CD4-positive, alpha-beta memory T cell (primary cell): Measurements from ENCODE around the gene ABCB8. TPM values are rescaled to one million over a fixed set of nuclear protein-coding genes. Genes with fewer than 3 reads are reported as not detected.

Experiments
- CTCF ChIA-PET: fragments of 350-600 bp; sonication (Branson Sonifier 250); formaldehyde crosslinking; loops from one replicate; lab custom pipeline; 2021; ENCODE audit warnings: inconsistent platforms; ENCODE audit not compliant: partially characterized antibody; lab: Charles Lee
- POLR2A ChIA-PET: fragments of 350-600 bp; sonication (Branson Sonifier 250); formaldehyde crosslinking; loops from one replicate; lab custom pipeline; 2021; ENCODE audit not compliant: partially characterized antibody; lab: Charles Lee
- DNase-seq, 5 donors: peaks; one replicate each; pipeline versions ENCODE4 v3.0.0 to v3.0.0-alpha.2; 2020 to 2022; ENCODE audit warnings: mixed read lengths in 1 of 5
- H3K27ac ChIP-seq: one replicate; pipeline ENCODE4 v1.7.0; 2013; ENCODE audit warnings: low read depth, low read length
- H3K27me3 ChIP-seq: 2 replicates; pipeline ENCODE4 v1.7.0; 2013; ENCODE audit warnings: mild to moderate bottlenecking, low read length, moderate library complexity; ENCODE audit not compliant: insufficient read depth
- H3K36me3 ChIP-seq: 2 replicates; pipeline ENCODE4 v1.7.0; 2013; ENCODE audit warnings: mild to moderate bottlenecking, low read length, moderate library complexity; ENCODE audit not compliant: insufficient read depth
- H3K4me1 ChIP-seq: 2 replicates; pipeline ENCODE4 v1.7.0; 2013; ENCODE audit warnings: mild to moderate bottlenecking, low read length, moderate library complexity; ENCODE audit not compliant: insufficient read depth
- H3K4me3 ChIP-seq, 2 donors: one replicate each; pipeline ENCODE4 v1.7.0; 2013; ENCODE audit warnings: low read length in 2 of 2, mild to moderate bottlenecking in 1 of 2
- H3K9me3 ChIP-seq, 2 donors: one replicate each; pipeline ENCODE4 v1.7.0; 2013; ENCODE audit warnings: low read length in 2 of 2, control low read depth in 1 of 2; ENCODE audit not compliant: control insufficient read depth in 1 of 2
- H3K27ac Mint-ChIP-seq, 7 donors: one replicate each; pipeline ENCODE4 v1.8.0; 2020 to 2021; ENCODE audit warnings: mixed read lengths in 7 of 7, mild to moderate bottlenecking in 6 of 7, inconsistent platforms in 3 of 7, moderate library complexity in 3 of 7
- H3K27me3 Mint-ChIP-seq, 2 donors: one replicate each; pipeline ENCODE4 v1.8.0; 2020 to 2021; ENCODE audit warnings: mixed read lengths in 2 of 2
- H3K36me3 Mint-ChIP-seq, 2 donors: one replicate each; pipeline ENCODE4 v1.8.0; 2020 to 2021; ENCODE audit warnings: mixed read lengths in 2 of 2, inconsistent platforms in 1 of 2, mild to moderate bottlenecking in 1 of 2
- H3K4me1 Mint-ChIP-seq, 4 donors: one replicate each; pipeline ENCODE4 v1.8.0; 2020 to 2021; ENCODE audit warnings: mixed read lengths in 4 of 4, mild to moderate bottlenecking in 1 of 4
- H3K4me3 Mint-ChIP-seq, 8 donors: one replicate each; pipeline ENCODE4 v1.8.0; 2020 to 2021; ENCODE audit warnings: mixed read lengths in 8 of 8, mild to moderate bottlenecking in 7 of 8, moderate library complexity in 6 of 8, inconsistent platforms in 3 of 8
- H3K9me3 Mint-ChIP-seq, 8 donors: one replicate each; pipeline ENCODE4 v1.8.0; 2020 to 2021; ENCODE audit warnings: mixed read lengths in 8 of 8, mild to moderate bottlenecking in 5 of 8, inconsistent platforms in 3 of 8, moderate library complexity in 1 of 8
- intact Hi-C: fragments of 100-400 bp; cut with micrococcal nuclease; formaldehyde crosslinking; loops from one replicate; pipeline ENCODE4 v1.15.1; 2023
- polyA plus RNA-seq, 2 donors: library from polyadenylated mRNA; unstranded; fragments of 300-500 nt; fragmentation: Illumina TruSeq; gene quantifications; one replicate each; pipeline ENCODE4 v1.2.3, GENCODE V29; 2021
- total RNA-seq, 2 experiments: library from RNA; stranded (reverse); gene quantifications; one replicate each; pipeline ENCODE4 v1.2.3, GENCODE V29; 2021

Gene ABCB8
- total and polyA plus RNA-seq, 4 experiments from 2014 or later = 17.8 to 75.8 (median 47.0) TPM

DNA sequence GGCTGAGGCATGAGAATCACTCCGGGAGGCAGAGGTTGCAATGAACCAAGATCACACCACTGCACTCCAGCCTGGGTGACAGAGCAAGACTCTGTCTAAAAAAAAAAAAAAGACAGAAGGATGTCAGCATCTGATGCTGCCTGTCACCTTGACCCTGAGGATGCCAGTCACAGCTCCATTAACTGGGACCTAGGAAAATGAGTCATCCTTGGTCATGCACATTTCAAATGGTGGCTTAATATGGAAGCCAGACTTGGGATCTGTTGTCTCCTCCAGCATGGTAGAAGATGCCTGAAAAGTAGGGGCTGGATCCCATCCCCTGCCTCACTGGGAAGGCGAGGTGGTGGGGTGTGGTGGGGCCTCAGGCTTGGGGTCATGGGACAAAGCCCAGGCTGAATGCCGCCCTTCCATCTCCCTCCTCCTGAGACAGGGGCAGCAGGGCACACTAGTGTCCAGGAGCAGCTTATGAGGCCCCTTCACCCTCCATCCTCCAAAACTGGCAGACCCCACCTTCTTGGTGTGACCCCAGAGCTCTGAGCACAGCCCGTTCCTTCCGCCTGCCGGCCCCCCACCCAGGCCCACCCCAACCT, 36.1 kb upstream of the ABCB8 start:
- intact Hi-C loops = no loop called here
- H3K4me1 Mint-ChIP-seq = peaks cover 16 to 56% (median 38%) of the 10 kb centered on the region in 4 donors
- no peak overlapping the region for H3K4me3 ChIP-seq
- H3K27ac Mint-ChIP-seq = no peak overlapping the region
- ChIA-PET CTCF (interaction anchor here (0.5 to 7.6 kb wide), 5 partner anchors 18 to 342 kb away, joined by 4 to 98 read pairs (median 36); no protein-coding TSS in a partner anchor), POLR2A (interaction anchor here (0.7 to 5.8 kb wide), 3 partner anchors 17 to 22 kb away, joined by 3 to 68 read pairs (median 3); no protein-coding TSS in a partner anchor)
- H3K27me3 Mint-ChIP-seq = no peaks in the 10 kb centered on the region
- no peak overlapping the region for H3K4me3 Mint-ChIP-seq
- H3K4me1 ChIP-seq = peaks cover 43% of the 10 kb centered on the region
- peaks cover 0 to 26% (median 21%) of the 10 kb centered on the region in 8 donors for H3K9me3 Mint-ChIP-seq
- H3K36me3 ChIP-seq = no peaks in the 10 kb centered on the region
- no peak overlapping the region for H3K27ac ChIP-seq
- H3K27me3 ChIP-seq = no peaks in the 10 kb centered on the region
- peaks cover 0 to 8% of the 10 kb centered on the region in 2 donors for H3K36me3 Mint-ChIP-seq
- DNase-seq = peak in 1 of 5 donors; percentile 12
- peaks cover 3 to 15% of the 10 kb centered on the region in 2 donors for H3K9me3 ChIP-seq

DNA sequence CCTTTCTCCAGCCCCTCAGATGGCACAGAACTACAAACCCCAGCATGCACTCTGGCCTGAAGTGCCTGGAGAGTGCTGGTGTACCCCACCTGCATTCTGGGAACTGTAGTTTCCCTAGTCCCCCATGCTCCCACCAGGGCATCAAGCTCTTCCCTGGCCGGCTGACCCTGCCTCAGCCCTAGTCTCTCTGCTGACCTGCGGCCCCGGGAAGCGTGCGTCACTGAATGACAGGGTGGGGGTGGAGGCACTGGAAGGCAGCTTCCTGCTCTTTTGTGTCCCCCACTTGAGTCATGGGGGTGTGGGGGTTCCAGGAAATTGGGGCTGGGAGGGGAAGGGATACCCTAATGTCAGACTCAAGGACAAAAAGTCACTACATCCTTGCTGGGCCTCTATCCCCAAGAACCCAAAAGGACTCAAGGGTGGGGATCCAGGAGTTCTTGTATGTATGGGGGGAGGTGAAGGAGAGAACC, 35.4 kb upstream of the ABCB8 start:
- H3K27ac Mint-ChIP-seq = peak overlapping the region in 2 of 7 donors; percentile 13 to 75
- H3K27ac ChIP-seq = no peak overlapping the region
- no peak overlapping the region for H3K4me3 Mint-ChIP-seq
- H3K9me3 Mint-ChIP-seq = peaks cover 0 to 26% (median 21%) of the 10 kb centered on the region in 8 donors
- ChIA-PET POLR2A (interaction anchor here (1.3 to 5.8 kb wide), 3 partner anchors 17 to 59 kb away, joined by 3 to 68 read pairs (median 3); no protein-coding TSS in a partner anchor), CTCF (interaction anchor here (0.5 to 7.6 kb wide), 6 partner anchors 13 to 342 kb away, joined by 4 to 98 read pairs (median 32); no protein-coding TSS in a partner anchor)
- peaks cover 20 to 58% (median 40%) of the 10 kb centered on the region in 4 donors for H3K4me1 Mint-ChIP-seq
- peaks cover 43% of the 10 kb centered on the region for H3K4me1 ChIP-seq
- intact Hi-C loops = no loop called here
- H3K36me3 Mint-ChIP-seq = peaks cover 0 to 8% of the 10 kb centered on the region in 2 donors
- H3K9me3 ChIP-seq = peaks cover 3 to 15% of the 10 kb centered on the region in 2 donors
- H3K4me3 ChIP-seq = no peak overlapping the region
- no peaks in the 10 kb centered on the region for H3K27me3 ChIP-seq
- DNase-seq = peak in 1 of 5 donors; percentile 29
- no peaks in the 10 kb centered on the region for H3K36me3 ChIP-seq
- no peaks in the 10 kb centered on the region for H3K27me3 Mint-ChIP-seq

DNA sequence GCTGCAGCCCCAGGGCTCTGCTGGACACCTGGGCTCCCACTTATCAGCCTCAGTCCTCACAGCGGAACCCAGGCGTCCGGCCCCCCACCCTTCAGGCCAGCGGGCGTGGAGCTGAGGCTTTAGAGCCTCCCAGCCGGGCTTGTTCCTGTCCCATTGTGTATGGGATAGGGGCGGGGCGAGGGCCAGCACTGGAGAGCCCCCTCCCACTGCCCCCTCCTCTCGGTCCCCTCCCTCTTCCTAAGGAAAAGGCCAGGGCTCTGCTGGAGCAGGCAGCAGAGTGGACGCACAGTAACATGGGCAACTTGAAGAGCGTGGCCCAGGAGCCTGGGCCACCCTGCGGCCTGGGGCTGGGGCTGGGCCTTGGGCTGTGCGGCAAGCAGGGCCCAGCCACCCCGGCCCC, 34.7 kb upstream of the ABCB8 start:
- ChIA-PET POLR2A (interaction anchor here (0.7 to 5.8 kb wide), 5 partner anchors 16 to 58 kb away, joined by 3 to 68 read pairs (median 6); partner anchors contain the start of gene ABCB8), CTCF (interaction anchor here (1.0 to 7.6 kb wide), 9 partner anchors 8 to 215 kb away, joined by 3 to 98 read pairs (median 12); no protein-coding TSS in a partner anchor)
- H3K36me3 ChIP-seq = no peaks in the 10 kb centered on the region
- H3K4me1 Mint-ChIP-seq = peaks cover 20 to 58% (median 40%) of the 10 kb centered on the region in 4 donors
- H3K9me3 Mint-ChIP-seq = peaks cover 0 to 26% (median 21%) of the 10 kb centered on the region in 8 donors
- intact Hi-C loops = no loop called here
- no peak overlapping the region for H3K27ac ChIP-seq
- no peaks in the 10 kb centered on the region for H3K27me3 Mint-ChIP-seq
- peaks cover 0 to 8% of the 10 kb centered on the region in 2 donors for H3K36me3 Mint-ChIP-seq
- H3K27me3 ChIP-seq = no peaks in the 10 kb centered on the region
- peaks cover 43% of the 10 kb centered on the region for H3K4me1 ChIP-seq
- peak in 1 of 5 donors; percentile 6 for DNase-seq
- H3K4me3 ChIP-seq = no peak overlapping the region
- H3K4me3 Mint-ChIP-seq = no peak overlapping the region
- peak overlapping the region in 1 of 7 donors; percentile 48 for H3K27ac Mint-ChIP-seq
- peaks cover 3 to 15% of the 10 kb centered on the region in 2 donors for H3K9me3 ChIP-seq

- Mint-ChIP-seq H3K27ac (peak overlapping the region in 6 of 7 donors; percentile 29 to 85 (median 69)), H3K4me1 (peaks cover 17 to 52% (median 38%) of the 10 kb centered on the region in 4 donors), H3K9me3 (peaks cover 0 to 25% (median 21%) of the 10 kb centered on the region in 8 donors), H3K36me3 (peaks cover 0 to 8% of the 10 kb centered on the region in 2 donors), H3K4me3 (peak overlapping the region; percentile 26 to 61 (median 46)), H3K27me3 (no peaks in the 10 kb centered on the region)
- Histone ChIP-seq H3K4me1 (peaks cover 43% of the 10 kb centered on the region), H3K36me3 (no peaks in the 10 kb centered on the region), H3K4me3 (peak overlapping the region in 1 of 2 donors; percentile 36), H3K27me3 (no peaks in the 10 kb centered on the region), H3K9me3 (peaks cover 3 to 15% of the 10 kb centered on the region in 2 donors), H3K27ac (peak overlapping the region; percentile 7)
- CTCF ChIA-PET = interaction anchor here (0.6 to 7.6 kb wide), 14 partner anchors 9 to 216 kb away, joined by 3 to 98 read pairs (median 4); no protein-coding TSS in a partner anchor
- POLR2A ChIA-PET = interaction anchor here (0.7 to 5.8 kb wide), 10 partner anchors 10 to 57 kb away, joined by 3 to 68 read pairs (median 4); partner anchors contain the start of gene ABCB8
- intact Hi-C loops = no loop called here
- peak in 1 of 5 donors; percentile 32 for DNase-seq
These were observed 34.0 kb upstream of the ABCB8 start for GRCh38 chr7:150994141-150994837.

- intact Hi-C loops = no loop called here
- peak overlapping the region in 1 of 2 donors; percentile 36 for H3K4me3 ChIP-seq
- H3K4me3 Mint-ChIP-seq = peak overlapping the region in 7 of 8 donors; percentile 26 to 59 (median 40)
These were observed 33.3 kb upstream of the ABCB8 start for GRCh38 chr7:150994838-150995510.

GRCh38 chr7:150996376-150997074, 31.7 kb upstream of the ABCB8 start:
- Histone ChIP-seq H3K4me3 (no peak overlapping the region), H3K27ac (no peak overlapping the region), H3K4me1 (peaks cover 52% of the 10 kb centered on the region), H3K36me3 (no peaks in the 10 kb centered on the region), H3K27me3 (no peaks in the 10 kb centered on the region), H3K9me3 (no peaks in the 10 kb centered on the region)
- Mint-ChIP-seq H3K27ac (no peak overlapping the region), H3K4me1 (peaks cover 21 to 58% (median 37%) of the 10 kb centered on the region in 4 donors), H3K4me3 (peak overlapping the region in 4 of 8 donors; percentile 20 to 41 (median 31)), H3K27me3 (no peaks in the 10 kb centered on the region), H3K36me3 (peaks cover 0 to 6% of the 10 kb centered on the region in 2 donors), H3K9me3 (peaks cover 0 to 3% (median under 1%) of the 10 kb centered on the region in 8 donors)
- DNase-seq = peak in 1 of 5 donors; percentile 37
- intact Hi-C loops = no loop called here
- ChIA-PET CTCF (interaction anchor here (1.4 to 3.4 kb wide), 3 partner anchors 12 to 33 kb away, joined by 4 to 13 read pairs (median 5); no protein-coding TSS in a partner anchor), POLR2A (interaction anchor here (0.5 to 2.0 kb wide), 5 partner anchors 14 to 674 kb away, joined by 3 to 10 read pairs (median 3); partner anchors contain the start of gene ABCB8)

More at GRCh38 chr7:150994838-150995510, 33.3 kb upstream of the ABCB8 start:
- peak in 1 of 5 donors; percentile 2 for DNase-seq
- Mint-ChIP-seq H3K36me3 (peaks cover 0 to 8% of the 10 kb centered on the region in 2 donors), H3K27me3 (no peaks in the 10 kb centered on the region), H3K9me3 (peaks cover 0 to 19% (median 16%) of the 10 kb centered on the region in 8 donors), H3K4me1 (peaks cover 17 to 48% (median 38%) of the 10 kb centered on the region in 4 donors), H3K27ac (peak overlapping the region in 2 of 7 donors; percentile 15 to 88)
- POLR2A ChIA-PET = interaction anchor here (0.7 to 5.8 kb wide), 8 partner anchors 11 to 34 kb away, joined by 3 to 68 read pairs (median 5); partner anchors contain the start of gene ABCB8
- Histone ChIP-seq H3K36me3 (no peaks in the 10 kb centered on the region), H3K4me1 (peaks cover 47% of the 10 kb centered on the region), H3K9me3 (peaks cover under 1 to 12% of the 10 kb centered on the region in 2 donors), H3K27me3 (no peaks in the 10 kb centered on the region), H3K27ac (no peak overlapping the region)
- CTCF ChIA-PET = interaction anchor here (0.6 to 7.6 kb wide), 11 partner anchors 10 to 216 kb away, joined by 3 to 98 read pairs (median 5); no protein-coding TSS in a partner anchor
